ENCODE results near the gene CORO7.

CORO7 gene

GRCh38 chr16:4387781-4388180, 28.6 kb downstream of the CORO7 start:
- Histone ChIP-seq H2AFZ (ENCODE audit: low read depth, low read length) (no peak overlapping the region), H3K4me3 (ENCODE audit: low read length) (no peak overlapping the region), H3K27me3 (ENCODE audit: low read depth, low read length) (no peaks in the 10 kb centered on the region), H3K4me2 (ENCODE audit: low read length) (no peak overlapping the region), H3K4me1 (ENCODE audit: low read length) (no peaks in the 10 kb centered on the region), H3K36me3 (replicated peaks; ENCODE audit: low read depth, low read length) (no peaks in the 10 kb centered on the region), H3K79me2 (ENCODE audit: low read length) (no peaks in the 10 kb centered on the region), H3K27ac (ENCODE audit: low read length) (no peak overlapping the region), H3K9me3 (ENCODE audit: insufficient read depth, low read length) (no peaks in the 10 kb centered on the region), H4K20me1 (ENCODE audit: insufficient read depth, low read length) (no peaks in the 10 kb centered on the region), H3K9ac (ENCODE audit: low read length) (no peak overlapping the region)
- TF ChIP-seq, protein P1, sequence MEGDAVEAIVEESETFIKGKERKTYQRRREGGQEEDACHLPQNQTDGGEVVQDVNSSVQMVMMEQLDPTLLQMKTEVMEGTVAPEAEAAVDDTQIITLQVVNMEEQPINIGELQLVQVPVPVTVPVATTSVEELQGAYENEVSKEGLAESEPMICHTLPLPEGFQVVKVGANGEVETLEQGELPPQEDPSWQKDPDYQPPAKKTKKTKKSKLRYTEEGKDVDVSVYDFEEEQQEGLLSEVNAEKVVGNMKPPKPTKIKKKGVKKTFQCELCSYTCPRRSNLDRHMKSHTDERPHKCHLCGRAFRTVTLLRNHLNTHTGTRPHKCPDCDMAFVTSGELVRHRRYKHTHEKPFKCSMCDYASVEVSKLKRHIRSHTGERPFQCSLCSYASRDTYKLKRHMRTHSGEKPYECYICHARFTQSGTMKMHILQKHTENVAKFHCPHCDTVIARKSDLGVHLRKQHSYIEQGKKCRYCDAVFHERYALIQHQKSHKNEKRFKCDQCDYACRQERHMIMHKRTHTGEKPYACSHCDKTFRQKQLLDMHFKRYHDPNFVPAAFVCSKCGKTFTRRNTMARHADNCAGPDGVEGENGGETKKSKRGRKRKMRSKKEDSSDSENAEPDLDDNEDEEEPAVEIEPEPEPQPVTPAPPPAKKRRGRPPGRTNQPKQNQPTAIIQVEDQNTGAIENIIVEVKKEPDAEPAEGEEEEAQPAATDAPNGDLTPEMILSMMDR (IDR thresholded peaks at IDR 0.05; ENCODE audit: low read depth, low read length), result no peak
- TF ChIP-seq EZH2phosphoT487 (IDR thresholded peaks at IDR 0.05; ENCODE audit: low read depth), result no peak

DNA sequence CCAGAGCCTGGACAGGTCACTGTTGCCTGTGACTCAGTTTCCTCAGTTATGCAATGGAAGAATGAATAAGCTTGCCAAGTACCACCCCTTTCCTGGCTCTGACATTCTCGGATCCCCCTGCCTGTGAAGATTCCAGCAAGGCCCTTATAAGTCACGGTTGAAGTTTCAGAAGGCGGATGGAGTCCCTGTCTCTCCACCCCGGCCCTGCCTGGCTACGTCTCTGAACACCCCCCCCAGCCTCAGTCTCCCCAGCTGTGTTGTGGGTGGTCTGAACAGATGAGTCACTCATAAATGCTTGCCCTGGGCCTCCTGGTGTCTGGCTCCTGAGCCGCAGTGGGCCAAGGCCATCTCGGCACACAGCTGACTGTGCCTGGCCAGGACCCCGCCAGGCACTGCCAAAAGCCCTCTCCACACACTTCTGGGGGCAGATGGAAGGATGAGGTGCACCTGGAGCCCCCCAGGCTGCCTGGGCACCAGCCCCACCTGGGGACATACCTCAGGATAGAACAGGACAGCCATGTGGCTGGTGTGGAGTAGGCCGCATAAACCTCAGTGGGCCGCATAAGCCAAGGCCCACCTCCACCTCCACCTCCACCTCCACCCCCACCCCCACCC, 29.3 kb downstream of the CORO7 start:
- Histone ChIP-seq H3K27me3 (ENCODE audit: low read depth, low read length) (no peaks in the 10 kb centered on the region), H3K36me3 (replicated peaks; ENCODE audit: low read depth, low read length) (no peaks in the 10 kb centered on the region), H3K4me1 (ENCODE audit: low read length) (no peaks in the 10 kb centered on the region), H3K4me3 (ENCODE audit: low read length) (no peak overlapping the region), H3K27ac (ENCODE audit: low read length) (no peak overlapping the region), H3K4me2 (ENCODE audit: low read length) (no peak overlapping the region), H4K20me1 (ENCODE audit: insufficient read depth, low read length) (no peaks in the 10 kb centered on the region), H3K9ac (ENCODE audit: low read length) (no peak overlapping the region), H3K79me2 (ENCODE audit: low read length) (no peaks in the 10 kb centered on the region), H2AFZ (ENCODE audit: low read depth, low read length) (no peak overlapping the region), H3K9me3 (ENCODE audit: insufficient read depth, low read length) (no peaks in the 10 kb centered on the region)
- TF ChIP-seq EZH2phosphoT487 (IDR thresholded peaks at IDR 0.05; ENCODE audit: low read depth), result no peak
- TF ChIP-seq, protein P1 (IDR thresholded peaks at IDR 0.05; ENCODE audit: low read depth, low read length), result no peak

DNA sequence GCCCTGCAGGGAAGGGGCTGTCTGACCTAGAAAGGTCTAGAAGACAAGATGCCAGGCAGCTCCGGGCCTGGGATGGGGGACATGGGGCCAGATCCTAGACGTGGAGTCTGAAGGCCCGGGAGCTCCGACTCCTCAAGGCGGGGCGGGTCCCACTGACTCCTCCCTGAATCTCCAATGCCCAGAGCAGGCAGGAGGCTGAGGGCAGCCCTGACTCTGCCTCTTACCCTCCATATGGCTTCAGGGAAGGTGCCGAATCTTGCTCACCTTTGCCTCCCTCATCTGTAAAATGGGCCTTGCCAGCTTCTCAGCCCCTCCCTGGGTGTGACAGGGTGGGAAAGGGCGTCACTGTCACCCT, 30.0 kb downstream of the CORO7 start:
- Histone ChIP-seq H3K4me2 (ENCODE audit: low read length) (no peak overlapping the region), H3K36me3 (replicated peaks; ENCODE audit: low read depth, low read length) (no peaks in the 10 kb centered on the region), H3K27ac (ENCODE audit: low read length) (no peak overlapping the region), H3K27me3 (ENCODE audit: low read depth, low read length) (no peaks in the 10 kb centered on the region), H4K20me1 (ENCODE audit: insufficient read depth, low read length) (no peaks in the 10 kb centered on the region), H3K9me3 (ENCODE audit: insufficient read depth, low read length) (no peaks in the 10 kb centered on the region), H3K4me3 (ENCODE audit: low read length) (no peak overlapping the region), H3K79me2 (ENCODE audit: low read length) (no peaks in the 10 kb centered on the region), H3K9ac (ENCODE audit: low read length) (no peak overlapping the region), H2AFZ (ENCODE audit: low read depth, low read length) (no peak overlapping the region), H3K4me1 (ENCODE audit: low read length) (no peaks in the 10 kb centered on the region)
- no peak for TF ChIP-seq EZH2phosphoT487 (IDR thresholded peaks at IDR 0.05; ENCODE audit: low read depth)
- TF ChIP-seq, protein P1 (IDR thresholded peaks at IDR 0.05; ENCODE audit: low read depth, low read length), result no peak

GRCh38 chr16:4385789-4386450, 30.5 kb downstream of the CORO7 start:
- Histone ChIP-seq H3K27ac (ENCODE audit: low read length) (no peak overlapping the region), H3K36me3 (replicated peaks; ENCODE audit: low read depth, low read length) (no peaks in the 10 kb centered on the region), H3K9me3 (ENCODE audit: insufficient read depth, low read length) (no peaks in the 10 kb centered on the region), H3K4me2 (ENCODE audit: low read length) (no peak overlapping the region), H3K27me3 (ENCODE audit: low read depth, low read length) (no peaks in the 10 kb centered on the region), H2AFZ (ENCODE audit: low read depth, low read length) (no peak overlapping the region), H3K4me1 (ENCODE audit: low read length) (no peaks in the 10 kb centered on the region), H3K4me3 (ENCODE audit: low read length) (no peak overlapping the region), H3K9ac (ENCODE audit: low read length) (no peak overlapping the region), H3K79me2 (ENCODE audit: low read length) (no peaks in the 10 kb centered on the region), H4K20me1 (ENCODE audit: insufficient read depth, low read length) (no peaks in the 10 kb centered on the region)
- no peak for TF ChIP-seq EZH2phosphoT487 (IDR thresholded peaks at IDR 0.05; ENCODE audit: low read depth)
- TF ChIP-seq, protein P1 (IDR thresholded peaks at IDR 0.05; ENCODE audit: low read depth, low read length), result no peak

Measured in OCI-LY3 (cell line).